SK-N-SH treated with all-trans-retinoic acid at 6 μM for 48 hours (cell line): ENCODE data around the gene RALA.

ENCODE experiments used
- ATAC-seq: fragments of 200-7000 bp; cut with Tn5 transposase; 3 replicates; pipeline ENCODE4 v1.9.1; 2020; ENCODE audit warnings: mild to moderate bottlenecking, moderate library complexity
- ARNTL ChIP-seq: fragments of 450-650 bp; formaldehyde crosslinking; IDR thresholded peaks from 2 replicates; pipeline ENCODE4 v1.5.0; 2020; ENCODE audit warnings: low read depth, mild to moderate bottlenecking, moderate library complexity, borderline replicate concordance
- BACH2 ChIP-seq: fragments of 250-450 bp; sonication (Bioruptor Pico); IDR thresholded peaks from 2 replicates; pipeline ENCODE4 v1.9.0; 2021; ENCODE audit warnings: mild to moderate bottlenecking, borderline replicate concordance
- CSDC2 ChIP-seq: fragments of 250-450 bp; sonication (Bioruptor Pico); IDR thresholded peaks from 2 replicates; pipeline ENCODE4 v1.5.0; 2020; ENCODE audit warnings: mild to moderate bottlenecking, moderate library complexity
- ESRRG ChIP-seq: fragments of 250-450 bp; sonication (Bioruptor Pico); IDR thresholded peaks from 2 replicates; pipeline ENCODE4 v1.6.1; 2021; ENCODE audit warnings: mild to moderate bottlenecking
- GLIS3 ChIP-seq: fragments of 250-450 bp; sonication (Bioruptor Pico); IDR thresholded peaks from 2 replicates; pipeline ENCODE4 v1.5.0; 2020; ENCODE audit warnings: mild to moderate bottlenecking, moderate library complexity
- ISL1 ChIP-seq: fragments of 250-450 bp; sonication (Bioruptor Pico); IDR thresholded peaks from 2 replicates; pipeline ENCODE4 v2.1.2; 2022; ENCODE audit warnings: mild to moderate bottlenecking, moderate library complexity
- OSR1 ChIP-seq: fragments of 250-450 bp; sonication (Bioruptor Pico); IDR thresholded peaks from 2 replicates; pipeline ENCODE4 v1.8.0; 2022; ENCODE audit warnings: moderate library complexity, mild to moderate bottlenecking, inconsistent platforms
- PPARA ChIP-seq: fragments of 250-450 bp; sonication (Bioruptor Pico); IDR thresholded peaks from 2 replicates; pipeline ENCODE4 v1.5.0; 2020; ENCODE audit warnings: mild to moderate bottlenecking, borderline replicate concordance
- RARB ChIP-seq: fragments of 250-450 bp; sonication (Bioruptor Pico); IDR thresholded peaks from 2 replicates; pipeline ENCODE4 v1.8.0; 2021; ENCODE audit warnings: mild to moderate bottlenecking, moderate library complexity
- SNAI2 ChIP-seq: fragments of 250-450 bp; sonication (Bioruptor Pico); IDR thresholded peaks from 2 replicates; pipeline ENCODE4 v1.5.0; 2020; ENCODE audit warnings: mild to moderate bottlenecking, moderate library complexity
- TOX ChIP-seq: fragments of 250-450 bp; sonication (Bioruptor Pico); IDR thresholded peaks from 2 replicates; pipeline ENCODE4 v1.8.0; 2021; ENCODE audit warnings: mild to moderate bottlenecking, moderate library complexity, borderline replicate concordance
- ZC3H10 ChIP-seq: fragments of 250-450 bp; sonication (Bioruptor Pico); IDR thresholded peaks from 2 replicates; pipeline ENCODE4 v1.5.1; 2021; ENCODE audit warnings: mild to moderate bottlenecking, moderate library complexity
- ZFP3 ChIP-seq: fragments of 250-450 bp; sonication (Bioruptor Pico); IDR thresholded peaks from 2 replicates; pipeline ENCODE4 v1.5.0; 2020; ENCODE audit warnings: mild to moderate bottlenecking, moderate library complexity
- ZFP30 ChIP-seq: fragments of 450-650 bp; formaldehyde crosslinking; IDR thresholded peaks from 2 replicates; pipeline ENCODE4 v1.5.0; 2022; ENCODE audit warnings: mild to moderate bottlenecking, moderate library complexity
- ZNF70 ChIP-seq: fragments of 450-650 bp; formaldehyde crosslinking; IDR thresholded peaks from 2 replicates; pipeline ENCODE4 v1.5.0; 2020; ENCODE audit warnings: mild to moderate bottlenecking, moderate library complexity
- ZNF8 ChIP-seq: fragments of 450-650 bp; formaldehyde crosslinking; IDR thresholded peaks from 2 replicates; pipeline ENCODE4 v1.5.0; 2020; ENCODE audit warnings: mild to moderate bottlenecking, moderate library complexity
- TF ChIP-seq, protein P1 (sequence below): fragments of 250-450 bp; sonication (Bioruptor Pico); IDR thresholded peaks from 2 replicates; pipeline ENCODE4 v1.8.0; 2021; ENCODE audit warnings: low read depth, mild to moderate bottlenecking, moderate library complexity, borderline replicate concordance
- TF ChIP-seq, protein P2 (sequence below): fragments of 250-450 bp; sonication (Bioruptor Pico); IDR thresholded peaks from 2 replicates; pipeline ENCODE4 v1.8.0; 2020; ENCODE audit warnings: mild to moderate bottlenecking, moderate library complexity, borderline replicate concordance
- TF ChIP-seq, protein P3 (sequence below): fragments of 250-450 bp; sonication (Bioruptor Pico); IDR thresholded peaks from 2 replicates; pipeline ENCODE4 v1.5.1; 2021; ENCODE audit warnings: mild to moderate bottlenecking, moderate library complexity
- TF ChIP-seq, protein P4 (sequence below): fragments of 250-450 bp; sonication (Bioruptor Pico); IDR thresholded peaks from 2 replicates; pipeline ENCODE4 v1.5.0; 2020; ENCODE audit warnings: mild to moderate bottlenecking, moderate library complexity

RALA gene

DNA sequence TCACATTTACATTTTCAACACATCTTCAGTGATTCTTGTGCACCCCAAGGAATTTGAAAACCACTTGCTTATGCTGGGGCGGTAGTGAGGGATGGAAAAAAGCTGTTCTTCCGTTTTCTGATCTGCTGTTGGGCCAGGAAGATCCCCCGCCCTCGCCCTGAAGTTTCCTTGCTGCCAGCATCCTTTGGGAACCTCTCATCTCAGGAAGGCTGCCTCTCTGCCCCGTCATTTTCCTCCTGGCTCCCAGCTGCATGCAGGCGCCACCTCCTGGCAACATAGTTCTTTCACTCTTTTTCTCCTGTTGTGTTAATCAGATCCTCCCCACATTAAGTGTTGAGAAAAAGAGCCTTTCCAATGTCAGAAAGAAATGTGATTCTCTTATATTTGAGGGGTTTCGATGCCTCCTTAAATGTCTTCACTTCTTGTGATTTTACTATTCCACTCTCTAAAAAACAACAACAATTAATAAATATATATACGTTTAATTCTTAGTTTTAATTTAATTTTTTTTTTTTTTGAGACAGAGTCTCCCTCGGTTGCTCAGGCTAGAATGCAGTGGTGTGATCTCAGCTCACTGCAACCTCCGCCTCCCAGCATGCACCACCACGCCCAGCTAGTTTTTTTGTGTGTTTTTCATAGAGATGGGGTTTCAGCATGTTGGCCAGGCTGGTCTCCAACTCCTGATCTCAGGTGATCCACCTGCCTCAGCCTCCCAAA lies 122.9 kb downstream of the RALA start (continued):
- TF ChIP-seq, protein P1, sequence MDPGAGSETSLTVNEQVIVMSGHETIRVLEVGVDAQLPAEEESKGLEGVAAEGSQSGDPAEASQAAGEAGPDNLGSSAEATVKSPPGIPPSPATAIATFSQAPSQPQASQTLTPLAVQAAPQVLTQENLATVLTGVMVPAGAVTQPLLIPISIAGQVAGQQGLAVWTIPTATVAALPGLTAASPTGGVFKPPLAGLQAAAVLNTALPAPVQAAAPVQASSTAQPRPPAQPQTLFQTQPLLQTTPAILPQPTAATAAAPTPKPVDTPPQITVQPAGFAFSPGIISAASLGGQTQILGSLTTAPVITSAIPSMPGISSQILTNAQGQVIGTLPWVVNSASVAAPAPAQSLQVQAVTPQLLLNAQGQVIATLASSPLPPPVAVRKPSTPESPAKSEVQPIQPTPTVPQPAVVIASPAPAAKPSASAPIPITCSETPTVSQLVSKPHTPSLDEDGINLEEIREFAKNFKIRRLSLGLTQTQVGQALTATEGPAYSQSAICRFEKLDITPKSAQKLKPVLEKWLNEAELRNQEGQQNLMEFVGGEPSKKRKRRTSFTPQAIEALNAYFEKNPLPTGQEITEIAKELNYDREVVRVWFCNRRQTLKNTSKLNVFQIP (CRISPR knock-in tag): no peak

DNA sequence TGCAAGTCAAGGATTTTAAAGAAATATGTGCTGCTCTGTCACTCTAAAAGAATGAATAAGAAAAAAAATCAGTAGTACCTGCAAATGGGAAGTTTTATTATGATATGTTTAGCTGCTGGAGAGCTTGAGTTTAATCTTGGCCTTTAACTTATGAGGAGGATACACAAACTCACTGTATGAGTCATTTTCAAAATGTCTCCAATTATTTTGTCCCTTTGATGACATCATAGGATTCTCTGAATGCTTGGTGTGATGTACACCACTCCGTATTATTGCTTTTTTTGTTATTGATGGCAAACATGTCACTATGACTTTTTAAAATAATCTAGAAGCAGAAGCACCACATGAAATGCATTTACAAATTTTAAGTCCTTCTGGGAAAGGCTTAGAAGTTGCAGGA lies 125.8 kb downstream of the RALA start:
- no peak for TF ChIP-seq GLIS3 (CRISPR knock-in tag)
- peak; percentile 49; the same call in 1 of the 2 replicates for TF ChIP-seq ISL1
- TF ChIP-seq, protein P1 (CRISPR knock-in tag): no peak
- peak; percentile 70; the same call in 1 of the 2 replicates for TF ChIP-seq ZFP3 (CRISPR knock-in tag)
- no peak for TF ChIP-seq PPARA (CRISPR knock-in tag)
- TF ChIP-seq ZC3H10 (CRISPR knock-in tag): 0 out of 2 replicates have a peak, but pooled peaks have one; percentile 42

DNA sequence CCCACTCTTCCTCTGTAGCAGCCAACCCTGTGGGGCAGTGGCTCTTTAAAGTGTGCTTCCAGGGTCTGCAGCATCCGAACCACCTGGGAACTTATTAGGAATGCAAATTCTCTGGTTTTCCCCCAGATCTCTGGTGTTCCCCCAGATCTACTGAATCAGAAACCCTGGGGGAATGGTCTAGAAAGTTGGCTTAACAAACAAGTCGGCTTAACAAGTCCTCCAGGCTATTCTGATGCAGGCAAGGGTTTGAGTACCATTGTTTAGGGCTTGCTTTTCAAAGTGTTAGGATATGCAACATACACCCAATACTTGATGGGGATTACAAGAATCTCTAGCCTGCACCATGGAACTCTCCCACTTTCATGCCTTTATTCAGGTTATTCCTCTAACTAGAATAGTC lies 126.3 kb downstream of the RALA start:
- TF ChIP-seq ZC3H10 (CRISPR knock-in tag) (no peak), ISL1 (no peak), ZFP30 (CRISPR knock-in tag) (no peak), BACH2 (CRISPR knock-in tag) (no peak), TOX (no peak), ZNF8 (CRISPR knock-in tag) (no peak), RARB (CRISPR knock-in tag) (no peak), PPARA (CRISPR knock-in tag) (no peak), CSDC2 (CRISPR knock-in tag) (no peak), ESRRG (no peak), OSR1 (CRISPR knock-in tag) (no peak), ZFP3 (CRISPR knock-in tag) (no peak), GLIS3 (CRISPR knock-in tag) (no peak), ARNTL (CRISPR knock-in tag) (no peak), ZNF70 (CRISPR knock-in tag) (no peak), SNAI2 (CRISPR knock-in tag) (no peak)
- TF ChIP-seq, protein P2, sequence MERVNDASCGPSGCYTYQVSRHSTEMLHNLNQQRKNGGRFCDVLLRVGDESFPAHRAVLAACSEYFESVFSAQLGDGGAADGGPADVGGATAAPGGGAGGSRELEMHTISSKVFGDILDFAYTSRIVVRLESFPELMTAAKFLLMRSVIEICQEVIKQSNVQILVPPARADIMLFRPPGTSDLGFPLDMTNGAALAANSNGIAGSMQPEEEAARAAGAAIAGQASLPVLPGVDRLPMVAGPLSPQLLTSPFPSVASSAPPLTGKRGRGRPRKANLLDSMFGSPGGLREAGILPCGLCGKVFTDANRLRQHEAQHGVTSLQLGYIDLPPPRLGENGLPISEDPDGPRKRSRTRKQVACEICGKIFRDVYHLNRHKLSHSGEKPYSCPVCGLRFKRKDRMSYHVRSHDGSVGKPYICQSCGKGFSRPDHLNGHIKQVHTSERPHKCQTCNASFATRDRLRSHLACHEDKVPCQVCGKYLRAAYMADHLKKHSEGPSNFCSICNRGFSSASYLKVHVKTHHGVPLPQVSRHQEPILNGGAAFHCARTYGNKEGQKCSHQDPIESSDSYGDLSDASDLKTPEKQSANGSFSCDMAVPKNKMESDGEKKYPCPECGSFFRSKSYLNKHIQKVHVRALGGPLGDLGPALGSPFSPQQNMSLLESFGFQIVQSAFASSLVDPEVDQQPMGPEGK: no peak
- TF ChIP-seq, protein P1 (CRISPR knock-in tag): no peak
- TF ChIP-seq, protein P3, sequence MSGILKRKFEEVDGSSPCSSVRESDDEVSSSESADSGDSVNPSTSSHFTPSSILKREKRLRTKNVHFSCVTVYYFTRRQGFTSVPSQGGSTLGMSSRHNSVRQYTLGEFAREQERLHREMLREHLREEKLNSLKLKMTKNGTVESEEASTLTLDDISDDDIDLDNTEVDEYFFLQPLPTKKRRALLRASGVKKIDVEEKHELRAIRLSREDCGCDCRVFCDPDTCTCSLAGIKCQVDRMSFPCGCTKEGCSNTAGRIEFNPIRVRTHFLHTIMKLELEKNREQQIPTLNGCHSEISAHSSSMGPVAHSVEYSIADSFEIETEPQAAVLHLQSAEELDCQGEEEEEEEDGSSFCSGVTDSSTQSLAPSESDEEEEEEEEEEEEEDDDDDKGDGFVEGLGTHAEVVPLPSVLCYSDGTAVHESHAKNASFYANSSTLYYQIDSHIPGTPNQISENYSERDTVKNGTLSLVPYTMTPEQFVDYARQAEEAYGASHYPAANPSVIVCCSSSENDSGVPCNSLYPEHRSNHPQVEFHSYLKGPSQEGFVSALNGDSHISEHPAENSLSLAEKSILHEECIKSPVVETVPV (CRISPR knock-in tag): no peak
- TF ChIP-seq, protein P4, sequence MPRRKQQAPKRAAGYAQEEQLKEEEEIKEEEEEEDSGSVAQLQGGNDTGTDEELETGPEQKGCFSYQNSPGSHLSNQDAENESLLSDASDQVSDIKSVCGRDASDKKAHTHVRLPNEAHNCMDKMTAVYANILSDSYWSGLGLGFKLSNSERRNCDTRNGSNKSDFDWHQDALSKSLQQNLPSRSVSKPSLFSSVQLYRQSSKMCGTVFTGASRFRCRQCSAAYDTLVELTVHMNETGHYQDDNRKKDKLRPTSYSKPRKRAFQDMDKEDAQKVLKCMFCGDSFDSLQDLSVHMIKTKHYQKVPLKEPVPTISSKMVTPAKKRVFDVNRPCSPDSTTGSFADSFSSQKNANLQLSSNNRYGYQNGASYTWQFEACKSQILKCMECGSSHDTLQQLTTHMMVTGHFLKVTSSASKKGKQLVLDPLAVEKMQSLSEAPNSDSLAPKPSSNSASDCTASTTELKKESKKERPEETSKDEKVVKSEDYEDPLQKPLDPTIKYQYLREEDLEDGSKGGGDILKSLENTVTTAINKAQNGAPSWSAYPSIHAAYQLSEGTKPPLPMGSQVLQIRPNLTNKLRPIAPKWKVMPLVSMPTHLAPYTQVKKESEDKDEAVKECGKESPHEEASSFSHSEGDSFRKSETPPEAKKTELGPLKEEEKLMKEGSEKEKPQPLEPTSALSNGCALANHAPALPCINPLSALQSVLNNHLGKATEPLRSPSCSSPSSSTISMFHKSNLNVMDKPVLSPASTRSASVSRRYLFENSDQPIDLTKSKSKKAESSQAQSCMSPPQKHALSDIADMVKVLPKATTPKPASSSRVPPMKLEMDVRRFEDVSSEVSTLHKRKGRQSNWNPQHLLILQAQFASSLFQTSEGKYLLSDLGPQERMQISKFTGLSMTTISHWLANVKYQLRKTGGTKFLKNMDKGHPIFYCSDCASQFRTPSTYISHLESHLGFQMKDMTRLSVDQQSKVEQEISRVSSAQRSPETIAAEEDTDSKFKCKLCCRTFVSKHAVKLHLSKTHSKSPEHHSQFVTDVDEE: no peak
- no peak for ATAC-seq

More for the DNA sequence above, 125.8 kb downstream of the RALA start:
- peak; percentile 79 for ATAC-seq
